WTC11 (cell line): ENCODE results near the gene RUBCN. TPM values are rescaled to one million over a fixed set of nuclear protein-coding genes. Genes with fewer than 3 reads are reported as not detected.

Experiments
- ATAC-seq: fragments of 200-7000 bp; cut with Tn5 transposase; 2 replicates; pipeline ENCODE4 v1.10.0; 2021; ENCODE audit warnings: mild to moderate bottlenecking, moderate library complexity
- CTCF ChIA-PET: fragments of 300-600 bp; sonication (Branson Sonifier 250); formaldehyde crosslinking; loops from one replicate; lab custom pipeline; 2021; ENCODE audit warnings: antibody characterized with exemption; lab: Charles Lee
- POLR2A ChIA-PET: fragments of 350-600 bp; sonication (Branson Sonifier 250); formaldehyde crosslinking; loops from one replicate; lab custom pipeline; 2021; ENCODE audit warnings: antibody characterized with exemption; lab: Charles Lee
- DNase-seq: peaks from one replicate; pipeline ENCODE4 v3.0.0; 2021; ENCODE audit warnings: low spot score
- H3K27ac Mint-ChIP-seq: 2 replicates; pipeline ENCODE4 v1.8.0; 2021; ENCODE audit warnings: mixed read lengths
- H3K27me3 Mint-ChIP-seq: 2 replicates; pipeline ENCODE4 v1.8.0; 2021; ENCODE audit warnings: low read depth, mild to moderate bottlenecking, moderate library complexity, mixed read lengths
- H3K36me3 Mint-ChIP-seq: 2 replicates; pipeline ENCODE4 v1.8.0; 2021; ENCODE audit warnings: mixed read lengths
- H3K4me1 Mint-ChIP-seq: 2 replicates; pipeline ENCODE4 v1.8.0; 2022; ENCODE audit warnings: mixed read lengths
- H3K4me3 Mint-ChIP-seq: 2 replicates; pipeline ENCODE4 v1.8.0; 2021; ENCODE audit warnings: mild to moderate bottlenecking, moderate library complexity, mixed read lengths
- H3K9me3 Mint-ChIP-seq: 2 replicates; pipeline ENCODE4 v1.8.0; 2021; ENCODE audit warnings: mixed read lengths
- ELF4 ChIP-seq: sonication (generic); formaldehyde crosslinking; IDR thresholded peaks from 2 replicates; pipeline ENCODE4 v1.8.1; 2022; ENCODE audit warnings: low read depth, mild to moderate bottlenecking, moderate library complexity, missing genetic modification reagents
- ESRRA ChIP-seq: sonication (generic); formaldehyde crosslinking; IDR thresholded peaks from 2 replicates; pipeline ENCODE4 v1.8.1; 2022; ENCODE audit warnings: mild to moderate bottlenecking, missing genetic modification reagents, borderline replicate concordance
- FOXK1 ChIP-seq: sonication (generic); formaldehyde crosslinking; IDR thresholded peaks from 2 replicates; pipeline ENCODE4 v1.8.0; 2022; ENCODE audit warnings: mild to moderate bottlenecking, moderate library complexity, missing genetic modification reagents
- GABPB1 ChIP-seq: sonication (generic); formaldehyde crosslinking; IDR thresholded peaks from 2 replicates; pipeline ENCODE4 v1.8.1; 2023; ENCODE audit warnings: mild to moderate bottlenecking, missing genetic modification reagents
- GTF2I ChIP-seq: fragments of 250-450 bp; sonication (Bioruptor Pico); conservative IDR thresholded peaks from 2 replicates; pipeline ENCODE4 v1.4.0; 2021; ENCODE audit warnings: mild to moderate bottlenecking
- OVOL2 ChIP-seq: fragments of 250-450 bp; sonication (Bioruptor Pico); IDR thresholded peaks from 2 replicates; pipeline ENCODE4 v1.9.0; 2021; ENCODE audit warnings: mild to moderate bottlenecking, borderline replicate concordance
- SP1 ChIP-seq: sonication (generic); formaldehyde crosslinking; conservative IDR thresholded peaks from 2 replicates; pipeline ENCODE4 v1.8.1; 2022; ENCODE audit warnings: missing genetic modification reagents
- TCF7 ChIP-seq: sonication (generic); formaldehyde crosslinking; IDR thresholded peaks from 2 replicates; pipeline ENCODE4 v1.8.0; 2022; ENCODE audit warnings: mild to moderate bottlenecking, low read depth, missing genetic modification reagents, moderate library complexity
- TP53 ChIP-seq: sonication (generic); formaldehyde crosslinking; IDR thresholded peaks from 2 replicates; pipeline ENCODE4 v1.8.1; 2023; ENCODE audit warnings: mild to moderate bottlenecking, missing genetic modification reagents
- ZNF219 ChIP-seq: sonication (generic); formaldehyde crosslinking; IDR thresholded peaks from 2 replicates; pipeline ENCODE4 v1.8.0; 2023; ENCODE audit warnings: missing genetic modification reagents, mild to moderate bottlenecking, borderline replicate concordance
- ZNF317 ChIP-seq: sonication (generic); formaldehyde crosslinking; IDR thresholded peaks from 2 replicates; pipeline ENCODE4 v1.8.1; 2023; ENCODE audit warnings: low read depth, mild to moderate bottlenecking, moderate library complexity, missing genetic modification reagents, borderline replicate concordance
- total RNA-seq: library from RNA; stranded (reverse); gene quantifications from 3 replicates; pipeline ENCODE4 v1.2.3, GENCODE V29; 2021
- TF ChIP-seq, protein P1 (sequence below): sonication (generic); formaldehyde crosslinking; IDR thresholded peaks from 2 replicates; pipeline ENCODE4 v1.8.0; 2023; ENCODE audit warnings: mild to moderate bottlenecking, missing genetic modification reagents
- TF ChIP-seq, protein P2 (sequence below): sonication (generic); formaldehyde crosslinking; conservative IDR thresholded peaks from 2 replicates; pipeline ENCODE4 v1.8.1; 2023; ENCODE audit warnings: mild to moderate bottlenecking, low read depth, missing genetic modification reagents, moderate library complexity
- TF ChIP-seq, protein P3 (sequence below): sonication (generic); formaldehyde crosslinking; IDR thresholded peaks from 2 replicates; pipeline ENCODE4 v1.8.0; 2022; ENCODE audit warnings: mild to moderate bottlenecking, missing genetic modification reagents
- TF ChIP-seq, protein P4 (sequence below): sonication (generic); formaldehyde crosslinking; IDR thresholded peaks from 2 replicates; pipeline ENCODE4 v1.8.1; 2022; ENCODE audit warnings: low read depth, missing genetic modification reagents, borderline replicate concordance
- TF ChIP-seq, protein P5 (sequence below): fragments of 250-450 bp; sonication (Bioruptor Pico); IDR thresholded peaks from 2 replicates; pipeline ENCODE4 v1.8.0; 2021; ENCODE audit warnings: mild to moderate bottlenecking
- TF ChIP-seq, protein P6 (sequence below): sonication (generic); formaldehyde crosslinking; IDR thresholded peaks from 2 replicates; pipeline ENCODE4 v1.8.0; 2022; ENCODE audit warnings: mild to moderate bottlenecking, missing genetic modification reagents
- TF ChIP-seq, protein P7 (sequence below): sonication (generic); formaldehyde crosslinking; IDR thresholded peaks from 2 replicates; pipeline ENCODE4 v1.8.1; 2023; ENCODE audit warnings: mild to moderate bottlenecking, missing genetic modification reagents

RUBCN gene
- total RNA-seq, 1 experiment from 2014 or later = 22.9 TPM

DNA sequence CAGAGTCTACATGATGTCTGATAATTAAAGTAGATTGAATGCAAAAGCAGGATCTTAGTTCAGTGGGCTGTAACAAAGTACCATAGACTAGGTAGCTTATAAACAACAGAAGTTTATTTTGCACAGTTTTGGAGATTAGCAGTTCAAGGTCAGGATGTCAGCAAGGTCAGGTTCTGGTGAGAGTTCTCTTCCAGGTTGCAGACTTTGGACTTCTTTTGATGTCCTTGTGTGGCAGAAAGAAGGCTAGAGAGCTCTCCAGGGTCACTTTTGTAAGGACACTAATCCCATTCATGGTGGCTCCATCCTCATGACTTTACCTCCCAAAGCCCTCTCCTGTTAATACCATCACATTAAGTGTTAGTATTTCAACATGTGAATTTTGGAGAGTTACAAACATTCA is 25.1 kb upstream of the RUBCN start:
- ChIA-PET POLR2A (no interaction called here), CTCF (no interaction called here)
- ATAC-seq (no peak), DNase-seq (no peak)
- peaks cover 8% of the 10 kb centered on the region for H3K36me3 Mint-ChIP-seq
- TF ChIP-seq, protein P1, sequence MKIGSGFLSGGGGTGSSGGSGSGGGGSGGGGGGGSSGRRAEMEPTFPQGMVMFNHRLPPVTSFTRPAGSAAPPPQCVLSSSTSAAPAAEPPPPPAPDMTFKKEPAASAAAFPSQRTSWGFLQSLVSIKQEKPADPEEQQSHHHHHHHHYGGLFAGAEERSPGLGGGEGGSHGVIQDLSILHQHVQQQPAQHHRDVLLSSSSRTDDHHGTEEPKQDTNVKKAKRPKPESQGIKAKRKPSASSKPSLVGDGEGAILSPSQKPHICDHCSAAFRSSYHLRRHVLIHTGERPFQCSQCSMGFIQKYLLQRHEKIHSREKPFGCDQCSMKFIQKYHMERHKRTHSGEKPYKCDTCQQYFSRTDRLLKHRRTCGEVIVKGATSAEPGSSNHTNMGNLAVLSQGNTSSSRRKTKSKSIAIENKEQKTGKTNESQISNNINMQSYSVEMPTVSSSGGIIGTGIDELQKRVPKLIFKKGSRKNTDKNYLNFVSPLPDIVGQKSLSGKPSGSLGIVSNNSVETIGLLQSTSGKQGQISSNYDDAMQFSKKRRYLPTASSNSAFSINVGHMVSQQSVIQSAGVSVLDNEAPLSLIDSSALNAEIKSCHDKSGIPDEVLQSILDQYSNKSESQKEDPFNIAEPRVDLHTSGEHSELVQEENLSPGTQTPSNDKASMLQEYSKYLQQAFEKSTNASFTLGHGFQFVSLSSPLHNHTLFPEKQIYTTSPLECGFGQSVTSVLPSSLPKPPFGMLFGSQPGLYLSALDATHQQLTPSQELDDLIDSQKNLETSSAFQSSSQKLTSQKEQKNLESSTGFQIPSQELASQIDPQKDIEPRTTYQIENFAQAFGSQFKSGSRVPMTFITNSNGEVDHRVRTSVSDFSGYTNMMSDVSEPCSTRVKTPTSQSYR (CRISPR knock-in tag) = no peak
- TF ChIP-seq SP1 (CRISPR knock-in tag) (no peak), GTF2I (CRISPR knock-in tag) (no peak)
- no peak overlapping the region for H3K4me3 Mint-ChIP-seq
- H3K4me1 Mint-ChIP-seq = no peaks in the 10 kb centered on the region
- H3K27me3 Mint-ChIP-seq = no peaks in the 10 kb centered on the region
- no peaks in the 10 kb centered on the region for H3K9me3 Mint-ChIP-seq
- no peak overlapping the region for H3K27ac Mint-ChIP-seq

DNA sequence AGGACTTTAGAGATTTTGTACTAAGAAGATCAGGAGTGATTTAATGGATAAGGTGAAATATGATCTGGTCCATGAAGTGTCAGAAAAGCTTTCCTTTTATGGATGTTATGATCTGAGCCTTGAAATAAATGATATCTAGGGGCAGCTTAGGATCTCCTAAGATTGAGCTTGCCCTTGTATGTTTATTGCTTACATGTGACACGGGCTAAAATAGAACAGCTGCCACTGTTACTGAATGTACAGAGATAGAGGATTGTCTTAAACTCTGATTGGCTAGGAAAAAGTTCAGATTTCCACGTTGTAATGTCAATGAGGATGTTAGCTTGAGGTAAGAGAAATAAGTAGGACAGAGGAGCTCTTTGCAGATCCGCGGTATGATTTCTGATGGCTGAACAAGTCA is 21.8 kb upstream of the RUBCN start:
- no peaks in the 10 kb centered on the region for H3K27me3 Mint-ChIP-seq
- CTCF ChIA-PET = no interaction called here
- no peak for TF ChIP-seq TCF7 (CRISPR knock-in tag)
- TF ChIP-seq ELF4 (CRISPR knock-in tag) = no peak
- no peak for TF ChIP-seq TP53 (CRISPR knock-in tag)
- TF ChIP-seq, protein P2, sequence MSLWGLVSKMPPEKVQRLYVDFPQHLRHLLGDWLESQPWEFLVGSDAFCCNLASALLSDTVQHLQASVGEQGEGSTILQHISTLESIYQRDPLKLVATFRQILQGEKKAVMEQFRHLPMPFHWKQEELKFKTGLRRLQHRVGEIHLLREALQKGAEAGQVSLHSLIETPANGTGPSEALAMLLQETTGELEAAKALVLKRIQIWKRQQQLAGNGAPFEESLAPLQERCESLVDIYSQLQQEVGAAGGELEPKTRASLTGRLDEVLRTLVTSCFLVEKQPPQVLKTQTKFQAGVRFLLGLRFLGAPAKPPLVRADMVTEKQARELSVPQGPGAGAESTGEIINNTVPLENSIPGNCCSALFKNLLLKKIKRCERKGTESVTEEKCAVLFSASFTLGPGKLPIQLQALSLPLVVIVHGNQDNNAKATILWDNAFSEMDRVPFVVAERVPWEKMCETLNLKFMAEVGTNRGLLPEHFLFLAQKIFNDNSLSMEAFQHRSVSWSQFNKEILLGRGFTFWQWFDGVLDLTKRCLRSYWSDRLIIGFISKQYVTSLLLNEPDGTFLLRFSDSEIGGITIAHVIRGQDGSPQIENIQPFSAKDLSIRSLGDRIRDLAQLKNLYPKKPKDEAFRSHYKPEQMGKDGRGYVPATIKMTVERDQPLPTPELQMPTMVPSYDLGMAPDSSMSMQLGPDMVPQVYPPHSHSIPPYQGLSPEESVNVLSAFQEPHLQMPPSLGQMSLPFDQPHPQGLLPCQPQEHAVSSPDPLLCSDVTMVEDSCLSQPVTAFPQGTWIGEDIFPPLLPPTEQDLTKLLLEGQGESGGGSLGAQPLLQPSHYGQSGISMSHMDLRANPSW (CRISPR knock-in tag) = no peak
- TF ChIP-seq GABPB1 (CRISPR knock-in tag) = no peak
- no peak for TF ChIP-seq ZNF219 (CRISPR knock-in tag)

DNA sequence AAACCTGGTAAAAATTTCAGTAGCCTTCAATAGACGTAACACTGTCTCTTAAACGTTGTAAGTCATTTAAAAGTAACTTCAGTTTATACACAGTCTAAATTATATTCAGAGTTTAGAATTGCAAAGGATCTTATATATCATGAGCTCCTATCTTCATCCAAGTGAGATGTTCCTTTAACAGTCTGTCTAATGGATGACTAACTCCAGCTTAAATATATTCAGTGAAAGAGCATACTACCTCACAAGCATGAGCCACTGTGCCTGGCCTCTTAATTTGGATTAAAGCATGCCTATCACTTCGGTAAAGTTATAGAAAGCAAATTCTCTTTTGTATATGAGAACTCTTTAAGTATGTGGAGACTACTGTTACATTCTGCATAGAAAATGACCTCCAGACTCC is 20.0 kb upstream of the RUBCN start:
- no peak for DNase-seq
- H3K9me3 Mint-ChIP-seq = no peaks in the 10 kb centered on the region
- H3K36me3 Mint-ChIP-seq = no peaks in the 10 kb centered on the region
- no peak overlapping the region for H3K4me3 Mint-ChIP-seq
- H3K27ac Mint-ChIP-seq = no peak overlapping the region
- ATAC-seq = no peak
- 0 out of 2 replicates have a peak, but pooled peaks cover 2% of the 10 kb centered on the region for H3K4me1 Mint-ChIP-seq
- H3K27me3 Mint-ChIP-seq = peaks cover 5% of the 10 kb centered on the region; the same call in 1 of the 2 replicates
- ChIA-PET CTCF (no interaction called here), POLR2A (no interaction called here)
- TF ChIP-seq FOXK1 (CRISPR knock-in tag) (no peak), ELF4 (CRISPR knock-in tag) (no peak), TP53 (CRISPR knock-in tag) (no peak), ESRRA (CRISPR knock-in tag) (no peak), OVOL2 (CRISPR knock-in tag) (no peak), ZNF317 (CRISPR knock-in tag) (no peak)
- TF ChIP-seq, protein P3, sequence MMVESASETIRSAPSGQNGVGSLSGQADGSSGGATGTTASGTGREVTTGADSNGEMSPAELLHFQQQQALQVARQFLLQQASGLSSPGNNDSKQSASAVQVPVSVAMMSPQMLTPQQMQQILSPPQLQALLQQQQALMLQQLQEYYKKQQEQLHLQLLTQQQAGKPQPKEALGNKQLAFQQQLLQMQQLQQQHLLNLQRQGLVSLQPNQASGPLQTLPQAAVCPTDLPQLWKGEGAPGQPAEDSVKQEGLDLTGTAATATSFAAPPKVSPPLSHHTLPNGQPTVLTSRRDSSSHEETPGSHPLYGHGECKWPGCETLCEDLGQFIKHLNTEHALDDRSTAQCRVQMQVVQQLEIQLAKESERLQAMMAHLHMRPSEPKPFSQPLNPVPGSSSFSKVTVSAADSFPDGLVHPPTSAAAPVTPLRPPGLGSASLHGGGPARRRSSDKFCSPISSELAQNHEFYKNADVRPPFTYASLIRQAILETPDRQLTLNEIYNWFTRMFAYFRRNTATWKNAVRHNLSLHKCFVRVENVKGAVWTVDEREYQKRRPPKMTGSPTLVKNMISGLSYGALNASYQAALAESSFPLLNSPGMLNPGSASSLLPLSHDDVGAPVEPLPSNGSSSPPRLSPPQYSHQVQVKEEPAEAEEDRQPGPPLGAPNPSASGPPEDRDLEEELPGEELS (CRISPR knock-in tag) = no peak
- TF ChIP-seq, protein P4, sequence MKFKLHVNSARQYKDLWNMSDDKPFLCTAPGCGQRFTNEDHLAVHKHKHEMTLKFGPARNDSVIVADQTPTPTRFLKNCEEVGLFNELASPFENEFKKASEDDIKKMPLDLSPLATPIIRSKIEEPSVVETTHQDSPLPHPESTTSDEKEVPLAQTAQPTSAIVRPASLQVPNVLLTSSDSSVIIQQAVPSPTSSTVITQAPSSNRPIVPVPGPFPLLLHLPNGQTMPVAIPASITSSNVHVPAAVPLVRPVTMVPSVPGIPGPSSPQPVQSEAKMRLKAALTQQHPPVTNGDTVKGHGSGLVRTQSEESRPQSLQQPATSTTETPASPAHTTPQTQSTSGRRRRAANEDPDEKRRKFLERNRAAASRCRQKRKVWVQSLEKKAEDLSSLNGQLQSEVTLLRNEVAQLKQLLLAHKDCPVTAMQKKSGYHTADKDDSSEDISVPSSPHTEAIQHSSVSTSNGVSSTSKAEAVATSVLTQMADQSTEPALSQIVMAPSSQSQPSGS (CRISPR knock-in tag) = no peak
- TF ChIP-seq, protein P5, sequence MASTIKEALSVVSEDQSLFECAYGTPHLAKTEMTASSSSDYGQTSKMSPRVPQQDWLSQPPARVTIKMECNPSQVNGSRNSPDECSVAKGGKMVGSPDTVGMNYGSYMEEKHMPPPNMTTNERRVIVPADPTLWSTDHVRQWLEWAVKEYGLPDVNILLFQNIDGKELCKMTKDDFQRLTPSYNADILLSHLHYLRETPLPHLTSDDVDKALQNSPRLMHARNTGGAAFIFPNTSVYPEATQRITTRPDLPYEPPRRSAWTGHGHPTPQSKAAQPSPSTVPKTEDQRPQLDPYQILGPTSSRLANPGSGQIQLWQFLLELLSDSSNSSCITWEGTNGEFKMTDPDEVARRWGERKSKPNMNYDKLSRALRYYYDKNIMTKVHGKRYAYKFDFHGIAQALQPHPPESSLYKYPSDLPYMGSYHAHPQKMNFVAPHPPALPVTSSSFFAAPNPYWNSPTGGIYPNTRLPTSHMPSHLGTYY (CRISPR knock-in tag) = no peak
- TF ChIP-seq, protein P6, sequence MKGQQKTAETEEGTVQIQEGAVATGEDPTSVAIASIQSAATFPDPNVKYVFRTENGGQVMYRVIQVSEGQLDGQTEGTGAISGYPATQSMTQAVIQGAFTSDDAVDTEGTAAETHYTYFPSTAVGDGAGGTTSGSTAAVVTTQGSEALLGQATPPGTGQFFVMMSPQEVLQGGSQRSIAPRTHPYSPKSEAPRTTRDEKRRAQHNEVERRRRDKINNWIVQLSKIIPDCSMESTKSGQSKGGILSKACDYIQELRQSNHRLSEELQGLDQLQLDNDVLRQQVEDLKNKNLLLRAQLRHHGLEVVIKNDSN (CRISPR knock-in tag) = no peak
- TF ChIP-seq, protein P7, sequence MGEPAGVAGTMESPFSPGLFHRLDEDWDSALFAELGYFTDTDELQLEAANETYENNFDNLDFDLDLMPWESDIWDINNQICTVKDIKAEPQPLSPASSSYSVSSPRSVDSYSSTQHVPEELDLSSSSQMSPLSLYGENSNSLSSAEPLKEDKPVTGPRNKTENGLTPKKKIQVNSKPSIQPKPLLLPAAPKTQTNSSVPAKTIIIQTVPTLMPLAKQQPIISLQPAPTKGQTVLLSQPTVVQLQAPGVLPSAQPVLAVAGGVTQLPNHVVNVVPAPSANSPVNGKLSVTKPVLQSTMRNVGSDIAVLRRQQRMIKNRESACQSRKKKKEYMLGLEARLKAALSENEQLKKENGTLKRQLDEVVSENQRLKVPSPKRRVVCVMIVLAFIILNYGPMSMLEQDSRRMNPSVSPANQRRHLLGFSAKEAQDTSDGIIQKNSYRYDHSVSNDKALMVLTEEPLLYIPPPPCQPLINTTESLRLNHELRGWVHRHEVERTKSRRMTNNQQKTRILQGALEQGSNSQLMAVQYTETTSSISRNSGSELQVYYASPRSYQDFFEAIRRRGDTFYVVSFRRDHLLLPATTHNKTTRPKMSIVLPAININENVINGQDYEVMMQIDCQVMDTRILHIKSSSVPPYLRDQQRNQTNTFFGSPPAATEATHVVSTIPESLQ = no peak

More for the DNA sequence above, 21.8 kb upstream of the RUBCN start:
- no peaks in the 10 kb centered on the region for H3K4me1 Mint-ChIP-seq
- DNase-seq = no peak
- H3K9me3 Mint-ChIP-seq = no peaks in the 10 kb centered on the region
- POLR2A ChIA-PET = no interaction called here
- no peak overlapping the region for H3K4me3 Mint-ChIP-seq
- H3K27ac Mint-ChIP-seq = no peak overlapping the region
- no peaks in the 10 kb centered on the region for H3K36me3 Mint-ChIP-seq
- ATAC-seq = no peak
